GM12878 (cell line): ENCODE data around the gene ZNF213. TPM values are rescaled to one million over a fixed set of nuclear protein-coding genes. Genes with fewer than 3 reads are reported as not detected.

Experiments
- ATAC-seq: fragments of 200-7000 bp; cut with Tn5 transposase; 3 replicates; pipeline ENCODE4 v1.9.1; 2020; ENCODE audit warnings: mild to moderate bottlenecking, moderate library complexity
- BruUV-seq: library from RNA; stranded (reverse); fragments of 400-500 nt; replicated peaks from 2 replicates; lab custom pipeline; 2021; lab: Mats Ljungman, UMichigan
- CTCF ChIA-PET: fragments of 300-600 bp; sonication (Branson Sonifier 250); formaldehyde crosslinking; extraction: SDS; loops from one replicate; lab custom pipeline; 2021; ENCODE audit warnings: inconsistent platforms; lab: Yijun Ruan, JAX
- POLR2A ChIA-PET: fragments of 350-600 bp; formaldehyde crosslinking; extraction: SDS; loops from one replicate; lab custom pipeline; 2021; ENCODE audit warnings: inconsistent platforms; lab: Charles Lee
- RAD21 ChIA-PET: fragments of 300-600 bp; sonication (Branson Sonifier 250); formaldehyde crosslinking; loops from one replicate; lab custom pipeline; 2023; ENCODE audit warnings: antibody characterized with exemption; ENCODE audit not compliant: unreplicated experiment; lab: Charles Lee
- SMC1A ChIA-PET: fragments of 300-600 bp; sonication (Branson Sonifier 250); formaldehyde crosslinking; loops from one replicate; lab custom pipeline; 2023; ENCODE audit not compliant: unreplicated experiment, uncharacterized antibody; lab: Charles Lee
- DNase-seq: peaks from one replicate; pipeline ENCODE4 v3.0.0-alpha.2; 2011; ENCODE audit warnings: low read depth, low spot score
- FAIRE-seq: peaks from 3 replicates; lab custom pipeline; 2011; peaks lifted over from hg19 to GRCh38; lab: Jason Lieb, UNC
- H2AFZ ChIP-seq: 2 replicates; pipeline ENCODE4 v1.6.0; 2011; ENCODE audit warnings: low read depth, low read length, control low read depth; ENCODE audit not compliant: control insufficient read depth
- H3K27ac ChIP-seq: 2 replicates; pipeline ENCODE4 v1.5.1; 2011; ENCODE audit warnings: control low read depth; ENCODE audit not compliant: control insufficient read depth, insufficient read depth
- H3K27me3 ChIP-seq, 2 experiments: replicated peaks in 1 of 2; 2 replicates each; pipeline versions ENCODE4 v1.6.0 to v1.6.1; 2011; ENCODE audit warnings: low read length in 1 of 2; ENCODE audit not compliant: control insufficient read depth in 2 of 2, insufficient read depth in 2 of 2
- H3K36me3 ChIP-seq, 2 experiments: 2 replicates each; pipeline ENCODE4 v1.5.1; 2011; ENCODE audit warnings: low read length in 1 of 2; ENCODE audit not compliant: control insufficient read depth in 2 of 2, insufficient read depth in 2 of 2
- H3K4me1 ChIP-seq: 2 replicates; pipeline ENCODE4 v1.6.1; 2011; ENCODE audit warnings: mild to moderate bottlenecking, low read length, moderate library complexity, mixed read lengths; ENCODE audit not compliant: control insufficient read depth, insufficient read depth
- H3K4me2 ChIP-seq: 2 replicates; pipeline ENCODE4 v1.6.0; 2011; ENCODE audit warnings: control low read depth; ENCODE audit not compliant: control insufficient read depth, insufficient read depth
- H3K4me3 ChIP-seq: fragments of 200-600 bp; sonication (generic); 2 replicates; pipeline ENCODE4 v1.5.1; 2016
- H3K79me2 ChIP-seq: 2 replicates; pipeline ENCODE4 v1.6.0; 2011; ENCODE audit warnings: low read length; ENCODE audit not compliant: control insufficient read depth, insufficient read depth
- H3K9ac ChIP-seq: 2 replicates; pipeline ENCODE4 v1.8.0; 2011; ENCODE audit warnings: low read length, control low read depth, mixed read lengths; ENCODE audit not compliant: control insufficient read depth, insufficient read depth
- H3K9me3 ChIP-seq: replicated peaks from 3 replicates; pipeline ENCODE4 v1.5.1; 2011; ENCODE audit warnings: mild to moderate bottlenecking, low read length; ENCODE audit not compliant: control insufficient read depth, insufficient read depth
- H4K20me1 ChIP-seq: 2 replicates; pipeline ENCODE4 v1.6.0; 2011; ENCODE audit not compliant: control insufficient read depth, insufficient read depth
- ASH2L ChIP-seq: fragments of 300-600, 200-600 bp; sonication (generic); IDR thresholded peaks from 2 replicates; pipeline ENCODE4 v1.6.1; 2017; ENCODE audit warnings: low read depth, mild to moderate bottlenecking, borderline replicate concordance
- BACH1 ChIP-seq: fragments of 450-650 bp; IDR thresholded peaks from 2 replicates; pipeline ENCODE4 v1.6.1; 2017; ENCODE audit warnings: mild to moderate bottlenecking, borderline replicate concordance
- FOXK2 ChIP-seq: fragments of 450-650 bp; IDR thresholded peaks from 2 replicates; pipeline ENCODE4 v1.6.1; 2017; ENCODE audit warnings: mild to moderate bottlenecking, moderate library complexity
- GATAD2B ChIP-seq: fragments of 450-650 bp; conservative IDR thresholded peaks from 2 replicates; pipeline ENCODE4 v1.6.1; 2017; ENCODE audit warnings: low read depth, mild to moderate bottlenecking, moderate library complexity
- IKZF1 ChIP-seq: fragments of 450-650 bp; conservative IDR thresholded peaks from 2 replicates; pipeline ENCODE4 v1.6.1; 2017; ENCODE audit warnings: antibody characterized with exemption, mild to moderate bottlenecking
- MEF2B ChIP-seq: fragments of 450-650 bp; IDR thresholded peaks from 2 replicates; pipeline ENCODE4 v1.6.1; 2018; ENCODE audit warnings: mild to moderate bottlenecking, moderate library complexity; ENCODE audit not compliant: partially characterized antibody, poor library complexity, severe bottlenecking
- PAX5 ChIP-seq: IDR thresholded peaks from 2 replicates; pipeline ENCODE4 v1.6.1; 2011; ENCODE audit warnings: low read depth, low read length, borderline replicate concordance
- PML ChIP-seq: IDR thresholded peaks from 2 replicates; pipeline ENCODE4 v1.6.1; 2012; ENCODE audit warnings: low read length, inconsistent platforms
- POU2F2 ChIP-seq: IDR thresholded peaks from 3 replicates; pipeline ENCODE4 v1.6.1; 2011; ENCODE audit warnings: low read depth, mild to moderate bottlenecking, low read length, borderline replicate concordance
- RUNX3 ChIP-seq: IDR thresholded peaks from 2 replicates; pipeline ENCODE4 v1.6.1; 2012; ENCODE audit warnings: low read length, inconsistent platforms
- SIX5 ChIP-seq: IDR thresholded peaks from 2 replicates; pipeline ENCODE4 v1.6.1; 2011; ENCODE audit warnings: mild to moderate bottlenecking, low read depth, low read length, moderate library complexity; ENCODE audit not compliant: severe bottlenecking
- TCF12 ChIP-seq: IDR thresholded peaks from 2 replicates; pipeline ENCODE4 v1.6.1; 2011; ENCODE audit warnings: low read depth, mild to moderate bottlenecking, low read length
- ZBED1 ChIP-seq: IDR thresholded peaks from 2 replicates; pipeline ENCODE4 v1.6.1; 2016; ENCODE audit warnings: borderline replicate concordance
- ZNF384 ChIP-seq: IDR thresholded peaks from 2 replicates; pipeline ENCODE4 v1.6.1; 2012; ENCODE audit warnings: low read depth, mild to moderate bottlenecking, low read length, improper control_type of control experiment, borderline replicate concordance
- ZNF622 ChIP-seq: fragments of 450-650 bp; IDR thresholded peaks from 2 replicates; pipeline ENCODE4 v1.6.1; 2017; ENCODE audit warnings: mild to moderate bottlenecking, inconsistent platforms
- WGBS: methylation state at CpG from one replicate; pipeline ENCODE4 v1.1.6; 2016; ENCODE audit warnings: low lambda C conversion rate; ENCODE audit not compliant: insufficient replicate concordance, insufficient coverage; ENCODE audit errors: missing lambda C conversion rate; 5-methylcytosine and 5-hydroxymethylcytosine counted together
- in situ Hi-C: fragments of 300-500 bp; cut with MboI; formaldehyde crosslinking; loops from 9 replicates; pipeline ENCODE4 v1.14.3; 2018; ENCODE audit warnings: mixed read lengths
- intact Hi-C: fragments of 100-400 bp; cut with micrococcal nuclease; formaldehyde crosslinking; loops from one replicate; pipeline ENCODE4 v1.14.2; 2022; ENCODE audit not compliant: unreplicated experiment
- polyA plus RNA-seq, 11 experiments: library from polyadenylated mRNA; depleted of rRNA in 4 of 11; unstranded in 6 of 11; stranded (reverse) in 5 of 11; fragments of >200 nt; fragmentation: Nextera tagmentation in 4 of 11; fragmentation: Illumina TruSeq in 1 of 11; extraction: Ambion mirVana in 4 of 11; extraction: Trizol in 1 of 11; gene quantifications; 1 replicate in 1 of 11; 2 replicates in 10 of 11; pipeline versions ENCODE4 v1.2.1 to v1.2.3, GENCODE V29; 2011 to 2016; ENCODE audit warnings: inconsistent platforms in 2 of 11, missing spikeins in 2 of 11, low read depth in 1 of 11
- total RNA-seq, 4 experiments: library from RNA; depleted of rRNA in 3 of 4; stranded (reverse); fragments of >200 nt in 3 of 4; fragmentation: Illumina TruSeq in 1 of 4; extraction: Trizol in 1 of 4; gene quantifications; 2 replicates each; pipeline versions ENCODE4 v1.2.1 to v1.2.3, GENCODE V29; 2013 to 2021
- TF ChIP-seq, protein P1 (sequence below): fragments of 450-650 bp; IDR thresholded peaks from 2 replicates; pipeline ENCODE4 v1.6.1; 2017; ENCODE audit warnings: mild to moderate bottlenecking
- TF ChIP-seq, protein P2 (sequence below): fragments of 450-650 bp; IDR thresholded peaks from 2 replicates; pipeline ENCODE4 v1.6.1; 2018; ENCODE audit warnings: mild to moderate bottlenecking, low read depth, moderate library complexity; ENCODE audit not compliant: partially characterized antibody
- TF ChIP-seq, protein P3 (sequence below): IDR thresholded peaks from 2 replicates; pipeline ENCODE4 v1.6.1; 2012; ENCODE audit warnings: low read depth, low read length, improper control_type of control experiment

Gene ZNF213
- total and polyA plus RNA-seq, 10 of the 15 experiments (the other 5 are each of a cell fraction or from before 2014, with no cell fraction given): 0.53 to 9.4 (median 1.1) TPM

DNA sequence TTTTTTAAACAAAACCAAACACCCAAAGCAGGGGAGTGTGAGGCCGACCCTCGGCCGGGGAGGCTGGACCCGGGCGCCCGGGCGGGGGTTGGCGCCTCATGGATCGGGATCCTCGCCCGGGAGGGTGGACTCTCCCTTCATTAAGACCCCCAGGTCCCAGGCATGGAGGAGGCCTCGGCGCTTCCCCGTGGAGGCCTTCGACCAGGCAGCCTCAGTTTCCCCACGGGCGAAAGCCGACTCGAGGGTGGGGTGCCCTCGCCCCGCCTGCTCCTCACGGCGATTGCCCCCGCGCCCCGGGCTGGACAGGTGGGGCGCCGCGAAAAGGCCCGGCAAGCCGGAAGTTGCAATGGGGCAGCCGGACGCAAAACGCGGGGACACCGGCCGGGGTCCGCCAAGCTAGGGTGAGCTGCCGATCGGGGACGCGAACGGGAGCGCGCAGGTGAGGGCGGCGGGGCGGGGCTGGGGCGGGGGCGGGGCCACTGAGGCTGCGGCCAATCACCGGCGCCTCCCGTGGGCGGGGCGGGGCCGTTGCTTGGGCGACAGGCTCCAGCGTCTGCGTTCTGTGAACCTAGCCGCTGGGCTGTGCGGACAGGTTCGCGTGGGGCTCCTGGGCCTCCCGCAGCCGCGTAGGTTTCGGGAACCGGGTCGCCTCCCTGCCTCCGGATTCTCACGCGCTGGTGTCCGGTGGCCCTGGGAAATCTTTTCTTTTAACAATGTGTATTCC lies 28.5 kb upstream of the ZNF213 start:
- no peaks in the 10 kb centered on the region for H3K79me2 ChIP-seq
- no TSS peak for BruUV-seq
- peak; percentile 47; the same call in 1 of the 2 replicates for TF ChIP-seq ZNF622
- no peak for TF ChIP-seq ZBED1
- TF ChIP-seq, protein P1, sequence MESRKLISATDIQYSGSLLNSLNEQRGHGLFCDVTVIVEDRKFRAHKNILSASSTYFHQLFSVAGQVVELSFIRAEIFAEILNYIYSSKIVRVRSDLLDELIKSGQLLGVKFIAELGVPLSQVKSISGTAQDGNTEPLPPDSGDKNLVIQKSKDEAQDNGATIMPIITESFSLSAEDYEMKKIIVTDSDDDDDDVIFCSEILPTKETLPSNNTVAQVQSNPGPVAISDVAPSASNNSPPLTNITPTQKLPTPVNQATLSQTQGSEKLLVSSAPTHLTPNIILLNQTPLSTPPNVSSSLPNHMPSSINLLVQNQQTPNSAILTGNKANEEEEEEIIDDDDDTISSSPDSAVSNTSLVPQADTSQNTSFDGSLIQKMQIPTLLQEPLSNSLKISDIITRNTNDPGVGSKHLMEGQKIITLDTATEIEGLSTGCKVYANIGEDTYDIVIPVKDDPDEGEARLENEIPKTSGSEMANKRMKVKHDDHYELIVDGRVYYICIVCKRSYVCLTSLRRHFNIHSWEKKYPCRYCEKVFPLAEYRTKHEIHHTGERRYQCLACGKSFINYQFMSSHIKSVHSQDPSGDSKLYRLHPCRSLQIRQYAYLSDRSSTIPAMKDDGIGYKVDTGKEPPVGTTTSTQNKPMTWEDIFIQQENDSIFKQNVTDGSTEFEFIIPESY: no peak
- peak; percentile 48 for TF ChIP-seq SIX5
- peak; percentile 68 for TF ChIP-seq IKZF1
- 0 out of 2 replicates have a peak, but pooled peaks have one; percentile 7 for TF ChIP-seq RUNX3
- TF ChIP-seq PML: peak; percentile 83; the same call in 1 of the 2 replicates
- TF ChIP-seq, protein P2, sequence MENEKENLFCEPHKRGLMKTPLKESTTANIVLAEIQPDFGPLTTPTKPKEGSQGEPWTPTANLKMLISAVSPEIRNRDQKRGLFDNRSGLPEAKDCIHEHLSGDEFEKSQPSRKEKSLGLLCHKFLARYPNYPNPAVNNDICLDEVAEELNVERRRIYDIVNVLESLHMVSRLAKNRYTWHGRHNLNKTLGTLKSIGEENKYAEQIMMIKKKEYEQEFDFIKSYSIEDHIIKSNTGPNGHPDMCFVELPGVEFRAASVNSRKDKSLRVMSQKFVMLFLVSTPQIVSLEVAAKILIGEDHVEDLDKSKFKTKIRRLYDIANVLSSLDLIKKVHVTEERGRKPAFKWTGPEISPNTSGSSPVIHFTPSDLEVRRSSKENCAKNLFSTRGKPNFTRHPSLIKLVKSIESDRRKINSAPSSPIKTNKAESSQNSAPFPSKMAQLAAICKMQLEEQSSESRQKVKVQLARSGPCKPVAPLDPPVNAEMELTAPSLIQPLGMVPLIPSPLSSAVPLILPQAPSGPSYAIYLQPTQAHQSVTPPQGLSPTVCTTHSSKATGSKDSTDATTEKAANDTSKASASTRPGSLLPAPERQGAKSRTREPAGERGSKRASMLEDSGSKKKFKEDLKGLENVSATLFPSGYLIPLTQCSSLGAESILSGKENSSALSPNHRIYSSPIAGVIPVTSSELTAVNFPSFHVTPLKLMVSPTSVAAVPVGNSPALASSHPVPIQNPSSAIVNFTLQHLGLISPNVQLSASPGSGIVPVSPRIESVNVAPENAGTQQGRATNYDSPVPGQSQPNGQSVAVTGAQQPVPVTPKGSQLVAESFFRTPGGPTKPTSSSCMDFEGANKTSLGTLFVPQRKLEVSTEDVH: no peak
- TF ChIP-seq MEF2B: peak; percentile 14
- TF ChIP-seq GATAD2B: peak; percentile 90
- TF ChIP-seq PAX5: no peak
- TF ChIP-seq, protein P3, sequence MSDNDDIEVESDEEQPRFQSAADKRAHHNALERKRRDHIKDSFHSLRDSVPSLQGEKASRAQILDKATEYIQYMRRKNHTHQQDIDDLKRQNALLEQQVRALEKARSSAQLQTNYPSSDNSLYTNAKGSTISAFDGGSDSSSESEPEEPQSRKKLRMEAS: no peak
- TF ChIP-seq FOXK2: no peak
- TF ChIP-seq ZNF384: no peak
- TF ChIP-seq POU2F2: peak; percentile 46; the same call in 1 of the 3 replicates
- TF ChIP-seq BACH1: peak; percentile 36; the same call in 1 of the 2 replicates
- TF ChIP-seq ASH2L: no peak
- peak; percentile 59; the same call in 1 of the 2 replicates for TF ChIP-seq TCF12

More for the DNA sequence above, 28.5 kb upstream of the ZNF213 start:
- ATAC-seq (peak; percentile 95), FAIRE-seq (peak; percentile 78), DNase-seq (no peak)
- ChIA-PET RAD21 (interaction anchor here (0.9 to 2.4 kb wide), 4 partner anchors 19 to 41 kb away, joined by 3 to 15 read pairs (median 6); partner anchors contain the start of genes IL32 and ZNF213), SMC1A (interaction anchor here (1.1 to 1.3 kb wide), 4 partner anchors 10 to 28 kb away, joined by 3 to 4 read pairs (median 4); partner anchors contain the start of gene ZNF213), CTCF (interaction anchor here (0.9 to 21.2 kb wide), 4 partner anchors 22 to 79 kb away, joined by 3 to 396 read pairs (median 4); no protein-coding TSS in a partner anchor), POLR2A (interaction anchor here (0.6 to 2.0 kb wide), 8 partner anchors 9 to 157 kb away, joined by 3 to 13 read pairs (median 6); partner anchors contain the start of gene ZNF213)
- in situ Hi-C loops: no loop called here
- intact Hi-C loops: no loop called here
- Histone ChIP-seq H3K36me3 (no peaks in the 10 kb centered on the region), H3K27me3 (no peaks in the 10 kb centered on the region), H3K4me2 (peak overlapping the region; percentile 82), H3K4me3 (peak overlapping the region; percentile 78), H3K9ac (peak overlapping the region; percentile 87), H3K4me1 (peaks cover 10% of the 10 kb centered on the region), H3K27ac (peak overlapping the region; percentile 74), H3K9me3 (no peaks in the 10 kb centered on the region), H4K20me1 (no peaks in the 10 kb centered on the region), H2AFZ (peak overlapping the region; percentile 89)
- WGBS: 1% methylated on average over 57 of the region's 74 CpGs
